ENCODE results near the gene F11. TPM values are rescaled to one million over a fixed set of nuclear protein-coding genes. Genes with fewer than 3 reads are reported as not detected.

The F11 gene
- total and polyA plus RNA-seq, 10 donors, result 0.20 to 2.2 TPM; not detected in 8

- intact Hi-C loops (cut with DNase I; ENCODE audit: low total_unique reads), result no loop called here
- Histone ChIP-seq H3K27me3 (replicated peaks in 1 of 7) (peaks cover 0 to 47% (median 12%) of the 10 kb centered on the region in 7 donors), H3K9me3 (no peaks in the 10 kb centered on the region), H3K4me3 (no peak overlapping the region), H3K4me1 (peaks cover 0 to 7% (median 0%) of the 10 kb centered on the region in 6 donors), H3K27ac (no peak overlapping the region), H3K36me3 (no peaks in the 10 kb centered on the region)
- WGBS, 5 donors, result 83 to 86% (median 84%) methylated on average over 6 of the region's 6 CpGs
- TF ChIP-seq CTCF (IDR thresholded peaks at IDR 0.05 in 8 of 11, conservative IDR thresholded peaks at IDR 0.05 in 3 of 11) (no peak), POLR2A (IDR thresholded peaks at IDR 0.05) (no peak), POLR2AphosphoS5 (IDR thresholded peaks at IDR 0.05) (no peak)
- DNase-seq, result no peak
These were observed 34.8 kb downstream of the F11 start for GRCh38 chr4:186300659-186301390.

GRCh38 chr4:186304216-186304615, 38.2 kb downstream of the F11 start:
- no peak for TF ChIP-seq POLR2A (IDR thresholded peaks at IDR 0.05)
- TF ChIP-seq CTCF (IDR thresholded peaks at IDR 0.05 in 8 of 11, conservative IDR thresholded peaks at IDR 0.05 in 3 of 11), result no peak
- no peak for TF ChIP-seq POLR2AphosphoS5 (IDR thresholded peaks at IDR 0.05)
- WGBS, 5 donors, result 86 to 94% (median 87%) methylated on average over 5 of the region's 5 CpGs
- H3K4me1 ChIP-seq, result no peaks in the 10 kb centered on the region
- no peak overlapping the region for H3K27ac ChIP-seq
- no peak overlapping the region for H3K4me3 ChIP-seq
- no peaks in the 10 kb centered on the region for H3K36me3 ChIP-seq
- no peaks in the 10 kb centered on the region for H3K9me3 ChIP-seq
- peaks cover 0 to 43% (median 0%) of the 10 kb centered on the region in 7 donors for H3K27me3 ChIP-seq (replicated peaks in 1 of 7)
- DNase-seq, result no peak
- intact Hi-C loops (cut with DNase I; ENCODE audit: low total_unique reads), result no loop called here

GRCh38 chr4:186304866-186305505, 39.0 kb downstream of the F11 start:
- WGBS, 5 donors, result 60 to 71% (median 65%) methylated on average over 13 of the region's 13 CpGs
- Histone ChIP-seq H3K27me3 (replicated peaks in 1 of 7) (peaks cover 0 to 46% (median 0%) of the 10 kb centered on the region in 7 donors), H3K4me1 (no peaks in the 10 kb centered on the region), H3K27ac (no peak overlapping the region), H3K36me3 (no peaks in the 10 kb centered on the region), H3K9me3 (no peaks in the 10 kb centered on the region), H3K4me3 (no peak overlapping the region)
- DNase-seq, result no peak
- TF ChIP-seq CTCF (IDR thresholded peaks at IDR 0.05 in 8 of 11, conservative IDR thresholded peaks at IDR 0.05 in 3 of 11), result no peak
- intact Hi-C loops (cut with DNase I; ENCODE audit: low total_unique reads), result no loop called here

DNA sequence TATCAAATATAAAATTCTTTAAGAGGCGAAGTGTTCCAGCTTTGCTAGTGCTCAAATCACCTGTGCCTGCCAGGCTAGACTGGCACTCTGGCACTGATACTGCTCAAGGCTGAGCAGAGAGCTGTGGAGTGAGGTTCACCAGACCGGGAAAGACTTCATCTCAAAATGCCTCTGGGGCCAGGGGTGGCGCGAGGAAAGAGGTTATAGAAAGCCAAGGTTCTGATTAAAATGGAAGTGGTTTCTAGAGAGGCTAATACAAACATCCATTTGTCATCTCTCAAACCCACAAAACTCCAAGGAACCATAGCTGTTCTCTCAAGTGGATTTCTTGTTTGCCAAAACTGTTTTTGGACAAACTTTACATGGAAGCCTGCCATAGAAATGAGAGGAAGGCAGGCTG, 41.5 kb downstream of the F11 start:
- H3K4me1 ChIP-seq, result no peaks in the 10 kb centered on the region
- no peaks in the 10 kb centered on the region for H3K9me3 ChIP-seq
- peaks cover 0 to 55% (median 0%) of the 10 kb centered on the region in 7 donors for H3K27me3 ChIP-seq (replicated peaks in 1 of 7)
- no peaks in the 10 kb centered on the region for H3K36me3 ChIP-seq
- DNase-seq, result no peak
- intact Hi-C loops (cut with DNase I; ENCODE audit: low total_unique reads), result no loop called here
- 69 to 82% (median 80%) methylated on average over 4 of the region's 4 CpGs for WGBS, 5 donors
- no peak overlapping the region for H3K4me3 ChIP-seq
- TF ChIP-seq CTCF (IDR thresholded peaks at IDR 0.05 in 8 of 11, conservative IDR thresholded peaks at IDR 0.05 in 3 of 11) (no peak), POLR2A (IDR thresholded peaks at IDR 0.05) (no peak), POLR2AphosphoS5 (IDR thresholded peaks at IDR 0.05) (no peak)
- H3K27ac ChIP-seq, result no peak overlapping the region
